ENCODE results near the gene SPTLC2. TPM values are rescaled to one million over a fixed set of nuclear protein-coding genes. Genes with fewer than 3 reads are reported as not detected.

SPTLC2 gene
- total and polyA plus RNA-seq, 2 of the 13 experiments (the other 11 are each of a cell fraction or from before 2014, with no cell fraction given): 17.4 to 17.5 TPM

DNA sequence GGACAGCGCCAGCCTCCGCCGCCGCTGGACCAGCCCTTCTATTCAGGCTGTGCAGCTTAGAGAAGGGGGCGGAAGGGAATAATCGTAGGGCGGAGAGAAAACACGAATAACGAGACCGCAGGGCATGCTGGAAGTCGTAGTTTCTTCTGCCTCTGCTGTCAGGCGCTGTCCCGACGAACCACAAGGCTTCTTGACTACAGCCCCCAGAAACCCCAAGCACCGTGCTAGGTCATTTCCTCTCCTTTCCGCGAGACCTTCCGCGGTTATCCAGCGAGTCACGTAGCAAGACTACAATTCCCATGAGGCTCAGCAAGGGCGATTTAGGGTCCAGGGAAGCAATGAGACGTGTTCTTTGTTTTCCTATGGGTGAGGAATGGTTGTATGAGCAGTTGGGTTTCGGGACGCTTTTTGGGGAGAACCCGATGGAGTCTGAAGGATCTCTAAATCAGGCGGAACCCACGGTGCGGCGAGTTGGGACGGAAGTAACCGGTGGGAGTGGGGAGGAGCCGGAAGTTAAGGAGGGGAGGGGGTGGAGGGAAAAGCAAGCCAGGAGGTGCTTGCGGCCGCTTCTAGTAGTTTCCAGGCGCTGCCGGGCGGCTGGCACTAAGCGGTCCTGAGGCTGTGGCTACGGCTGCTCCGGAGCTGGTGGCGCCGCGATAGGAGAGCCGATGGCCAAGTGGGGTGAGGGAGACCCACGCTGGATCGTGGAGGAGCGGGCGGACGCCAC, 158.8 kb downstream of the SPTLC2 start, which contains the start of the genes AHSA1 and VIPAS39 (continued):
- TF ChIP-seq SIN3A (IDR thresholded peaks at IDR 0.05; ENCODE audit: borderline replicate concordance, low read depth, low read length): peak; percentile 66; the same call in 1 of the 2 replicates
- TF ChIP-seq ZNF660 (CRISPR knock-in tag; IDR thresholded peaks at IDR 0.05; ENCODE audit: borderline replicate concordance, low read depth): no peak
- TF ChIP-seq KLF15 (CRISPR knock-in tag; IDR thresholded peaks at IDR 0.05; ENCODE audit: borderline replicate concordance): no peak
- peak; percentile 85; the same call in 1 of the 2 replicates for TF ChIP-seq SRY (CRISPR knock-in tag; IDR thresholded peaks at IDR 0.05)
- TF ChIP-seq SMYD3 (CRISPR knock-in tag; IDR thresholded peaks at IDR 0.05): peak; percentile 20; the same call in 1 of the 2 replicates
- TF ChIP-seq, protein P1, sequence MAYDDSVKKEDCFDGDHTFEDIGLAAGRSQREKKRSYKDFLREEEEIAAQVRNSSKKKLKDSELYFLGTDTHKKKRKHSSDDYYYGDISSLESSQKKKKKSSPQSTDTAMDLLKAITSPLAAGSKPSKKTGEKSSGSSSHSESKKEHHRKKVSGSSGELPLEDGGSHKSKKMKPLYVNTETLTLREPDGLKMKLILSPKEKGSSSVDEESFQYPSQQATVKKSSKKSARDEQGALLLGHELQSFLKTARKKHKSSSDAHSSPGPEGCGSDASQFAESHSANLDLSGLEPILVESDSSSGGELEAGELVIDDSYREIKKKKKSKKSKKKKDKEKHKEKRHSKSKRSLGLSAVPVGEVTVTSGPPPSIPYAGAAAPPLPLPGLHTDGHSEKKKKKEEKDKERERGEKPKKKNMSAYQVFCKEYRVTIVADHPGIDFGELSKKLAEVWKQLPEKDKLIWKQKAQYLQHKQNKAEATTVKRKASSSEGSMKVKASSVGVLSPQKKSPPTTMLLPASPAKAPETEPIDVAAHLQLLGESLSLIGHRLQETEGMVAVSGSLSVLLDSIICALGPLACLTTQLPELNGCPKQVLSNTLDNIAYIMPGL (CRISPR knock-in tag; IDR thresholded peaks at IDR 0.05; ENCODE audit: borderline replicate concordance in 1 of 2, low read depth in 1 of 2): peak; percentile 8 to 48; a peak in 3 of 4 replicates
- TF ChIP-seq ZNF253 (CRISPR knock-in tag; IDR thresholded peaks at IDR 0.05; ENCODE audit: borderline replicate concordance): no peak
- TF ChIP-seq SPEN (CRISPR knock-in tag; IDR thresholded peaks at IDR 0.05; ENCODE audit: low read depth): peak; percentile 49; the same call in 1 of the 2 replicates
- TF ChIP-seq ZNF143 (CRISPR knock-in tag; IDR thresholded peaks at IDR 0.05): peak; percentile 97
- TF ChIP-seq HNRNPL (IDR thresholded peaks at IDR 0.05; ENCODE audit: low read depth, low read length): 0 out of 2 replicates have a peak, but pooled peaks have one; percentile 63
- no peak for TF ChIP-seq ZNF343 (CRISPR knock-in tag; IDR thresholded peaks at IDR 0.05)
- TF ChIP-seq, protein P2, sequence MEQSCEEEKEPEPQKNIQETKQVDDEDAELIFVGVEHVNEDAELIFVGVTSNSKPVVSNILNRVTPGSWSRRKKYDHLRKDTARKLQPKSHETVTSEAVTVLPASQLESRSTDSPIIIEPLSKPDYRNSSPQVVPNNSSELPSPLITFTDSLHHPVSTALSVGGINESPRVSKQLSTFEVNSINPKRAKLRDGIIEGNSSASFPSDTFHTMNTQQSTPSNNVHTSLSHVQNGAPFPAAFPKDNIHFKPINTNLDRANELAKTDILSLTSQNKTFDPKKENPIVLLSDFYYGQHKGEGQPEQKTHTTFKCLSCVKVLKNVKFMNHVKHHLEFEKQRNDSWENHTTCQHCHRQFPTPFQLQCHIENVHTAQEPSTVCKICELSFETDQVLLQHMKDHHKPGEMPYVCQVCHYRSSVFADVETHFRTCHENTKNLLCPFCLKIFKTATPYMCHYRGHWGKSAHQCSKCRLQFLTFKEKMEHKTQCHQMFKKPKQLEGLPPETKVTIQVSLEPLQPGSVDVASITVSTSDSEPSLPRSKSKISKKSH (CRISPR knock-in tag; IDR thresholded peaks at IDR 0.05; ENCODE audit: borderline replicate concordance): peak; percentile 46; the same call in 1 of the 2 replicates
- TF ChIP-seq ARNTL (CRISPR knock-in tag; IDR thresholded peaks at IDR 0.05): peak; percentile 58; the same call in 1 of the 2 replicates
- TF ChIP-seq ELF1 (CRISPR knock-in tag; IDR thresholded peaks at IDR 0.05): peak; percentile 91
- no peak; the same call in 1 of the 2 replicates for TF ChIP-seq MTF1 (CRISPR knock-in tag; IDR thresholded peaks at IDR 0.05)
- TF ChIP-seq, protein P3, sequence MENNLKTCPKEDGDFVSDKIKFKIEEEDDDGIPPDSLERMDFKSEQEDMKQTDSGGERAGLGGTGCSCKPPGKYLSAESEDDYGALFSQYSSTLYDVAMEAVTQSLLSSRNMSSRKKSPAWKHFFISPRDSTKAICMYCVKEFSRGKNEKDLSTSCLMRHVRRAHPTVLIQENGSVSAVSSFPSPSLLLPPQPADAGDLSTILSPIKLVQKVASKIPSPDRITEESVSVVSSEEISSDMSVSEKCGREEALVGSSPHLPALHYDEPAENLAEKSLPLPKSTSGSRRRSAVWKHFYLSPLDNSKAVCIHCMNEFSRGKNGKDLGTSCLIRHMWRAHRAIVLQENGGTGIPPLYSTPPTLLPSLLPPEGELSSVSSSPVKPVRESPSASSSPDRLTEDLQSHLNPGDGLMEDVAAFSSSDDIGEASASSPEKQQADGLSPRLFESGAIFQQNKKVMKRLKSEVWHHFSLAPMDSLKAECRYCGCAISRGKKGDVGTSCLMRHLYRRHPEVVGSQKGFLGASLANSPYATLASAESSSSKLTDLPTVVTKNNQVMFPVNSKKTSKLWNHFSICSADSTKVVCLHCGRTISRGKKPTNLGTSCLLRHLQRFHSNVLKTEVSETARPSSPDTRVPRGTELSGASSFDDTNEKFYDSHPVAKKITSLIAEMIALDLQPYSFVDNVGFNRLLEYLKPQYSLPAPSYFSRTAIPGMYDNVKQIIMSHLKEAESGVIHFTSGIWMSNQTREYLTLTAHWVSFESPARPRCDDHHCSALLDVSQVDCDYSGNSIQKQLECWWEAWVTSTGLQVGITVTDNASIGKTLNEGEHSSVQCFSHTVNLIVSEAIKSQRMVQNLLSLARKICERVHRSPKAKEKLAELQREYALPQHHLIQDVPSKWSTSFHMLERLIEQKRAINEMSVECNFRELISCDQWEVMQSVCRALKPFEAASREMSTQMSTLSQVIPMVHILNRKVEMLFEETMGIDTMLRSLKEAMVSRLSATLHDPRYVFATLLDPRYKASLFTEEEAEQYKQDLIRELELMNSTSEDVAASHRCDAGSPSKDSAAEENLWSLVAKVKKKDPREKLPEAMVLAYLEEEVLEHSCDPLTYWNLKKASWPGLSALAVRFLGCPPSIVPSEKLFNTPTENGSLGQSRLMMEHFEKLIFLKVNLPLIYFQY (CRISPR knock-in tag; IDR thresholded peaks at IDR 0.05; ENCODE audit: borderline replicate concordance): 0 out of 2 replicates have a peak, but pooled peaks have one; percentile 46
- TF ChIP-seq PHF20 (CRISPR knock-in tag; IDR thresholded peaks at IDR 0.05): peak; percentile 77
- no peak for TF ChIP-seq ADNP (CRISPR knock-in tag; IDR thresholded peaks at IDR 0.05)
- TF ChIP-seq TBP (CRISPR knock-in tag; IDR thresholded peaks at IDR 0.05): peak; percentile 97; the same call in 1 of the 2 replicates
- TF ChIP-seq ZNF749 (CRISPR knock-in tag; IDR thresholded peaks at IDR 0.05; ENCODE audit: borderline replicate concordance): no peak
